GM18858 (cell line): ENCODE measurements around the gene SHISA7.
A peak's percentile ranks its signal among the peaks of the same experiment; 100 is the strongest.

Source experiments
- ATAC-seq: cut with Tn5 transposase; IDR thresholded peaks from one replicate; pipeline ENCODE4 v1.9.1; 2021; ENCODE audit not compliant: unreplicated experiment

Gene SHISA7

GRCh38 chr19:55391191-55391670 is 51.9 kb downstream of the SHISA7 start:
- ATAC-seq = no peak

DNA sequence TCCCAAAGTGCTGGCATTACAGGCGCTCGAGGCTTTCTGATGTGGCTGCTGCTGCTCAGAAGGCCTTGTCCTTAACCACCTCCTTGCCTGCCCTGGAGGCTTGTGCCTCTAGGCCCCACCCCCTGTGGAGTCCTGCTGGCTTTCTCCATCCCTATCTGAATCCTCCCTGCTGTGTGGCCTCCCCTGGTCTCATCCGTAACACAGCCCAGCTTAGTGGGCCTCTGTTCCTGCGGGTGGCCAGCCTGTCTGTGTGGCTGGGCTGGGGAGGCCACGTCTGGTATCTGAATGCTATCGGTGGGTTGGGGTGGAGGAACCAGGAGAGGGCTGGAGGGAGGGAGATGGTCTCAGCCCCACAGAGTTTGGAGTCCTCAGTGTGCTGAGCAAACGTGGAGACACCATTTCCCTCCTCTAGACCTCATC is 52.6 kb downstream of the SHISA7 start:
- ATAC-seq = no peak

DNA sequence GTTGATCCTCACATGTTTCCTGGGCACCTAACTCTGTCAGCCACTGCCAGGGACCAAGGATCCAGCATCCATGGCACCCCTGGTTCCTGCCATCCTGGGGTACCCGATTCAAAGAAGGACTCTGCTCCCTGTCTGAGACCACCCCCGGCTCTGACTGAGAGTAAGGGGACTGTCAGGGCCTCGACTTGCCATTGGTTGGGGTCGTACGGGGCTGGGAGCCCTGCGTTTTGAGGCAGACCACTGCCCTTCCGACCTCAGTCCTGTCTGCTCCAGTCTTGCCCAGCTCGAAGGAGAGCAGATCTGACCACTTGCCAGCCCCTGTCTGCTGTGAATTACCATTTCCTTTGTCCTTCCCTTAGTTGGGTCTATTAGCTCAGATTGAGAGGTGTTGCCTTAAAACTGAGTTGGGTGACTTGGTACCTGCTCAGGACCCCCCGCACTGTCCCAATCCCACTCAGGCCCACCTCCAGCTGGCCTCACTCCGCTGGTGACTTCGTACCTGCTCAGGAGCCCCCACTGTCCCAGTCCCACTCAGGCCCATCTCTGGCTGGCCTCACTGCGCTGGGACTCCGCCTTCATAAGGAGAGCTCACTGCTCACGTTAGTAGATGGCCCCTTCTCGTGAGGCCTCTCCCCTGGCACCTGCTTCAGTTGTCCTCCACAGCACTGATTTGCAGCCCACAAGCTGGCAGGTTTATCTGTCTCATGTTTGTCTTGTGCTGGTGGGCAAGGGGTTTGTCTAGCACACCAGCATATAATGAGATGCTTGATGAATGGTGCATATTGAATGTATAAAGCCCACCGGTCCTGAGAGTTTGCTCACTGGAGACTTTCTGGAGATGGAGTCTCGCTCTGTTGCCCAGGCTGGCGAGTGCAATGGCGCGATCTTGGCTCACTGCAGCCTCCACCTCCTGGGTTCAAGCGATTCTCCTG is 53.4 kb downstream of the SHISA7 start:
- ATAC-seq = no peak

DNA sequence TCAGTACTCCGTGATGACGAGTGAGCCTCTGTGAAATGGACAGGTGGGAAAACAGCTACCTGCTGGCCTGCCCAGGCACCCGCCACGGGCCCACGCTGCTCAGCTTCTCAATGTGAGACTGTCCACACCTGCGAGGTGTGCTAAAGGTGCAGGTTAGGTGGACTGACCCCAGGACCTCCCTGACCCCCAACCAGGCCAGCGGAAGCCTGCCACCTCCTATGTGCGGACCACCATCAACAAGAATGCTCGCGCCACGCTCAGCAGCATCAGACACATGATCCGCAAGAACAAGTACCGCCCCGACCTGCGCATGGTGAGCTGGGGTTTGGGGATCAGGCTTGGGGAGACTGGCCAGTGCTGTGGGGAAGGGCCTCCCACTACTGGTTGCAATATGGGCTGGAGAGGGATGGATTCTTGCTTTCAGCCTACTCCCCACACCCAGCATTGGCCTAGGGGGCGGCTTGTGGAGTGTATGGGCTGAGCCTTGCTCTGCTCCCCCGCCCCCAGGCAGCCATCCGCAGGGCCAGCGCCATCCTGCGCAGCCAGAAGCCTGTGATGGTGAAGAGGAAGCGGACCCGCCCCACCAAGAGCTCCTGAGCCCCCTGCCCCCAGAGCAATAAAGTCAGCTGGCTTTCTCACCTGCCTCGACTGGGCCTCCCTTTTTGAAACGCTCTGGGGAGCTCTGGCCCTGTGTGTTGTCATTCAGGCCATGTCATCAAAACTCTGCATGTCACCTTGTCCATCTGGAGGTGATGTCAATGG is 55.2 kb downstream of the SHISA7 start:
- ATAC-seq = no peak

DNA sequence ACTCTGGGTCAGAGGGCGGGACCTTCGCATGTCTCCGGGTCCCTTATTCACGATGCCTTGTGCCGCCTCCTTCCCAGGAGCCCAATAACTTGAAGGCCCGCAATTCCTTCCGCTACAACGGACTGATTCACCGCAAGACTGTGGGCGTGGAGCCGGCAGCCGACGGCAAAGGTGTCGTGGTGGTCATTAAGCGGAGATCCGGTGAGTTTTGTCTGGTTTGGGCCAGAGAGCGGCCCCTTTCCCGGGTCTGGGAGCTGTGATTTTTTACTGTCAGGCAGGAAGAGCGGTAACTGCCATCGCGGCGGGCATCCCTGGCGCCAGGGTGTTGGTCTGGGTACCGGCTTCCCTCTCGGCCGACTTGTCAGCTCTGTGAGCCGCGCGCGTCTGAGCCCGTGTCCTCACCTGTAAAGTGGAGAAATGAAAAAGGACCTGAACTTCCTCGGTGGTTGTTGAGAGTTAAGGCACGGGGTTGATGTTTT is 56.6 kb downstream of the SHISA7 start:
- no peak for ATAC-seq

DNA sequence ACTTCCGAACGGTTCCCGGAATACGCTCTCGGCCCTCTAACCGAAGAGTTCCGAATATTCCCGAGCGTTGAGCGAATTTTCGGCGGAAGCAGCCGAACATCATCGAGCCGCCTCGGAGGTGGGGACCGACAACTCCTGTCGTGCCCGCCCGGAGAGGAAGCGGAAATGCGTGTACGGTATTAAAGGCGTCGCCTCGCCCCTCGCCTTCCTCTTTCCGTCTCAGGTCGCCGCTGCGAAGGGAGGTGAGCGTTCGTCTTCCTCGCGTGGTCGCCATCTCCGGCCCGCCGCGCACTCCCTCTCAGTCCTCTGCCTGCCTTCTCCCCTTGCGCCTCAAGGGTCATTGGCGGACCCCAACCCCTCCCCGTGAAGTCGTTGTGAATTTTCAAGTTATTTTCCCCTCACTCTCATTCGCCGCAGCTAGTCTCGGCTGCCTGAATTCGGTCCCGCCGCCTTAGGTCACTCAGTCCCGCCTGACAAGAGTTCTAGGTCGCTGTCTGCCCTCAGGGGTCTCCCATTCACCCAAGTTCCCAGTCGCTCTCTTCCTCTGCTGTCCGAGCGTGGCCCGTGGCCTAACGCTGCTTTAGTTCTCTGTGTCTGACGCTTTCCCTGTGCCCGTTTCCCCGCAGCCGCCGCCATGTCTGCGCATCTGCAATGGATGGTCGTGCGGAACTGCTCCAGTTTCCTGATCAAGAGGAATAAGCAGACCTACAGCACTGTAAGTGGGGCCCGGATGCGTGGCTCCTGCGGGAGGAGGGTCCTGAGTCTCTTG is 57.2 kb downstream of the SHISA7 start, which contains the start of gene RPL28:
TSS of gene RPL28 (plus strand) at position 209 of the 769 bp plus-strand sequence. CDS start at position 635, 426 bp downstream.
- ATAC-seq = peak; percentile 50

DNA sequence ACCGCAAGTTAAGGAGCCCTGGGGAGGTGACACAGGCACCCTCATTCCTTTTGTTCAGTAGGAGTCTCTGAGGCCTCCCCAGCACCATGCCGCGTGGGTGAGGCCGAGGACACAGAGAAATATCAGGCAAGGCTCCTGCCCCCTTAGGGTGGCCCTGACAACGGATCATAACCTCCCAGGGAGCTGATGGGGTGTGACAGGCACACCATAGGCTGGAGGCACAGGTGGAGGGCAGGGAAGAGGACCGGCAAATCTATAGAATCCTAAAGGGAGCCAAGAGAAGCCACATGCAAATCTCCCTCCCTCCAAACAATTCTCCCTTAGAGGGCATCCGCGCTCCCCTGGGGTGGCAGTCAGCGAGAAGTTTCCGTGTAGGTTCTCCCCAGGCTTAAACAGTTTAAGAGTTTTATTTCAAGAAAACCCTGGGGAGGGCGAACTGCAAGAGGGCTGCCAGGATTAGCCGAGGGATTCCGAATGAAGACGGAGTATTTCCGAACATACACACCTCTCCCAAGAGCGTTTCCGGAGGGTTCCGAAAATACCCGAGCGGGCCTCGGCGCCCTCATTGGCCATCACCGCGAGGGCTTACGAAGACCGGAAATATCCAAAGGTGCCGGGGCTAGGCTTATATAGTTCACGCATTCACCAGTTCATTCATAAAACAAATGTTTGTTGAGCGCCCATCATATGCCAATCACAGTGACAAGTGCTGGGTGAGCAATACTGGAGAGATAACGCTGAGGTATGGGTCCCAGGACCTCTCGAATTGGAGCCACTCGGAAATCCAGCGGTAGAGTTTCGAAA is 58.0 kb downstream of the SHISA7 start:
- ATAC-seq = peak; percentile 47

- ATAC-seq = no peak
Measured at GRCh38 chr19:55384131-55384919, 58.8 kb downstream of the SHISA7 start, which contains the start of gene TMEM238. Gene TMEM238 (minus strand): TSS chr19:55384292. CDS start chr19:55384259, 33 bp downstream.

GRCh38 chr19:55383279-55384130 is 59.6 kb downstream of the SHISA7 start:
- no peak for ATAC-seq

- no peak for ATAC-seq
Measured at GRCh38 chr19:55382522-55383054, 60.5 kb downstream of the SHISA7 start.

GRCh38 chr19:55382013-55382412 is 61.1 kb downstream of the SHISA7 start:
- ATAC-seq = no peak

DNA sequence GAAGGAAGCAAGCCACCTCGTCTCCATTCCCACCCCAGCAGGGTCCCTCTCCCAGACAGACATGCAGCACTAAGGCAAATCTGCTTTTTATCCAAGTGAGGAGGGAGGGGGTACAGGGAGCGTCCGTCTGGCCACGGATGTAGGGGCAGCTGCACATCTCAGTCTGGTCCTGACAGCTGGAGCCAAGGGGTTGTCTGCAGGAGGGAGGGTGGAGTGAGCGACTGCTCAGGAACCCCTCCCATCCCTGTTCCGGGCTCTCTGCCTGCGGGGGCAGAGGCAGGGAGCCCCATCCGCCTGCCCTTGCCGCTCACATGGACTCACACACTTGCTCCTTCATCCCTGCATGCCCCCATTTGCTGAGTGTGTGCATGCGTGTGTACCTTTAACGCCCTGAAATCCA is 63.9 kb downstream of the SHISA7 start:
- ATAC-seq = no peak
